Frontal cortex (tissue), 4 donors: ENCODE data around the gene ADARB2. TPM values are rescaled to one million over a fixed set of nuclear protein-coding genes. Genes with fewer than 3 reads are reported as not detected.

Experiments used
- DNase-seq, 2 donors: peaks; one replicate each; pipeline ENCODE4 v3.0.0; 2012; ENCODE audit warnings: low spot score in 2 of 2
- FAIRE-seq: peaks from 2 replicates; lab custom pipeline; 2012; peaks lifted over from hg19 to GRCh38; lab: Jason Lieb, UNC
- total RNA-seq: library from RNA; depleted of rRNA; stranded (reverse); fragments of >200 nt; gene quantifications from one replicate; pipeline ENCODE4 v1.2.3, GENCODE V29; 2014
- donor health status: control.
- donor health status: control.
- donor health status: control.

ADARB2 gene
- total RNA-seq, 1 donor from 2014 or later, result 3.3 TPM

- DNase-seq (no peak), FAIRE-seq (no peak)
These were observed 48.8 kb downstream of the ADARB2 start for GRCh38 chr10:1688531-1688930.

DNA sequence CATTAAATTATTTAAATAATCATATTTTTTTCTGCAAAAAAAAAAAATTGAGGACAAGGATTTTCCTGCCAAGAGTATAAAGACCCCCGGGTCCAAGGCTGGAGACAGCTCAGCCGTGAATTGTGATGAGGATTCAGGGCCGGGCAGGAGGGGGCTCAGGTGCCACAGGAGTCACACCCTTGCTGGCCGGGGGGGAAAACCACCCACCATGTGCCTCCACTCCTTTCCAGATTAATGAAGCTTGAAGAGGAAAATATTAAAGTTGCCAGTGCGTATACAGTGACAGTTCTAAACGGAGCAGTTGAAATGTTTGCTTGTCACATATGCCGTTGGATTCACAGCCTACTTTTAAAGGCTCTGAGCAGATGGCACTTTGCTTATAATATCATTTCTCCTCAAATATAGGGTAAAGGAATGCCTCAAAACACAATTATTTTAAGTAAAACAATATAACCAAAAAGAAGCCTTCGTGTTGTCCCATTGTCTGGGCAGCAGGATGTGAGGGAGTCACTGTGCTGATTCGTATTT is 49.6 kb downstream of the ADARB2 start:
- no peak for DNase-seq
- FAIRE-seq, result no peak

DNA sequence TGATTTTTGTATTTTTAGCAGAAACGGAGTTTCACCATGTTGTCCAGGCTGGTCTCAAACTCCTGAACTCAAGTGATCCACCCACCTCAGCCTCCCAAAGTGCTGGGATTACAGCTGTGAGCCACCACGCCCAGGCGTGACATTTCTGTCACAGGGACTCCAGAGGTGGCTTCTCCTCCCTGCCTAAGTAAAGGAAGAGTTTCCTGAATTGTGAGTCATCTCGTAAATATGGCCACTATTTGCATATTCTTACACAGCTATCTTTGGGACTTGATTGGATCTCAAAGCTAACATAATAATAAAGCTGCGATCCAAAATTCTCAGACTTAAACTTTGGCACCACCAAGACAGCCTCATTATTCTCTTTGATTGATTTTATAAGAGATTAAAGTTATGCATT is 50.1 kb downstream of the ADARB2 start:
- FAIRE-seq (no peak), DNase-seq (no peak)

- no peak for FAIRE-seq
- no peak for DNase-seq
These were observed 50.9 kb downstream of the ADARB2 start for GRCh38 chr10:1686491-1686749.

GRCh38 chr10:1685699-1686490 is 51.4 kb downstream of the ADARB2 start:
- DNase-seq (no peak), FAIRE-seq (no peak)

GRCh38 chr10:1684991-1685390 is 52.3 kb downstream of the ADARB2 start:
- FAIRE-seq, result no peak
- no peak for DNase-seq

DNA sequence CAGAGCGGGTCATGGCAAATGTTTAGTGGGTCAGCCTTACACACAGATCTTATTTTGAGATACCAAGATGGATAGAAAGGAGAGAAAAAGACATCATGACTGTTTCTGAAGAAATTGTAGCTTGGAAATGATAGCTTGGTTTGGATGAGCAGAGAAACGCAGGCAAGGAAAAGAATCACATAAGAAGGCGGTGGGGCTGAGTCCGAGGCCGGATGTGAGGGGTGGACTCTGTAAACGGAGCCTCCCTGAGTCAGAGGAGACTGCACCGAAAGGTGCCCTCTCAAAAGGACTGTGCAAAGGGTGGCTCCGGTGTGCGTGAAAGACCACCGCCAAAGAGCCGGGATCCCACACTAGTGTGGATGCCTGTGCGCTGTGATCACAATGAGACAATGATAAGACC is 53.7 kb downstream of the ADARB2 start:
- no peak for FAIRE-seq
- DNase-seq, result no peak

- FAIRE-seq (no peak), DNase-seq (no peak)
These were observed 57.3 kb downstream of the ADARB2 start for GRCh38 chr10:1679821-1680650.

GRCh38 chr10:1678084-1678483 is 59.2 kb downstream of the ADARB2 start:
- no peak for FAIRE-seq
- no peak for DNase-seq

DNA sequence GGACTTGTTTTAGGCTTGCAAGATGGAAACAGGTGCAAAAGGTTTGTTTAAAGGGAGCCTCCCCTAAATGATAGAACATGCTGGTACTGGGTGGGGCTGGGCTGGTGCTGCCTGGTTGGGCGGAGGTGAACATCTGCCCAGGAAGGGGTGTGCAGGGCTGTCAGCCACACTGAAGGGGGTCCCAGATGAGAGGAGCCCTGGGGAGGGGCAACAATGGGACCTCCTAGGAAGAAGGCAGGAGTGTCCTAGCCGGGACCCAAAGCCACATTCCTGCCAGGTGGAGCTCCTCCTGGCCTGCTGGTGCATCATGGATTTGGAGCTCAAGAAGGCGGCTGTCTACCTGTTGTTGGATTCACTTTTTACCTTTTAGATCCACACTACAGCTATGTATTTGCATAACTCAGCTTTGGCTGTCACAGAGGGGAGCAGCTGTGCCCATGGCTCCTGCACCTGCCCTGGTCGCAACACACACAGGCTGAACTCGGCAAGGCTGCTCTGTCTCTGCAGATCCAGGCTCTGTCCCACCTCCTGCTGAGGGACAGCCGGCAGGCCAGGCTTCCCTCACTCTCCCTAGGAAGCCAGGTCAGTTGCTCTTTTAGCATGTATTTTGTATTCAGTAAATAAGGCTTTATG is 59.9 kb downstream of the ADARB2 start:
- DNase-seq (no peak), FAIRE-seq (no peak)

DNA sequence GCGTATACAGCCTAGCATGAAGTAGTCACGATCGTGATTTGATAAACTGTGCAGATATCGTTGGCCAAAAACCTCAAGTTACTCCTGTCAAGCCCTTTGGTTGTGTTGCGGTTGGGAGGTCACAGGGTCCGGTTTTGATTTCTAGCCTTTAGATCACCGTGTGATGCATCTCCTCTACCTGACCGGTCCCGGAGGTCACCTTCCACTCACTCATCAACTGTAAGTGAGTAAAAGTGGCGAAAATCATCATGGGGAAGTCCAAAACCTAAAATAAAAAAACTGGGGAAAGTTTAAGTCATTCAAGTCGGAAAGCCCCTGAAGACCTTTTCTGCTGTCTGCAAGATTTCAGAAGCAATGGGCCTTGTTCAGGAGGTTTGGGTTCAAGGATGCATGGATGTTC is 62.8 kb downstream of the ADARB2 start:
- FAIRE-seq, result no peak
- DNase-seq, result no peak

DNA sequence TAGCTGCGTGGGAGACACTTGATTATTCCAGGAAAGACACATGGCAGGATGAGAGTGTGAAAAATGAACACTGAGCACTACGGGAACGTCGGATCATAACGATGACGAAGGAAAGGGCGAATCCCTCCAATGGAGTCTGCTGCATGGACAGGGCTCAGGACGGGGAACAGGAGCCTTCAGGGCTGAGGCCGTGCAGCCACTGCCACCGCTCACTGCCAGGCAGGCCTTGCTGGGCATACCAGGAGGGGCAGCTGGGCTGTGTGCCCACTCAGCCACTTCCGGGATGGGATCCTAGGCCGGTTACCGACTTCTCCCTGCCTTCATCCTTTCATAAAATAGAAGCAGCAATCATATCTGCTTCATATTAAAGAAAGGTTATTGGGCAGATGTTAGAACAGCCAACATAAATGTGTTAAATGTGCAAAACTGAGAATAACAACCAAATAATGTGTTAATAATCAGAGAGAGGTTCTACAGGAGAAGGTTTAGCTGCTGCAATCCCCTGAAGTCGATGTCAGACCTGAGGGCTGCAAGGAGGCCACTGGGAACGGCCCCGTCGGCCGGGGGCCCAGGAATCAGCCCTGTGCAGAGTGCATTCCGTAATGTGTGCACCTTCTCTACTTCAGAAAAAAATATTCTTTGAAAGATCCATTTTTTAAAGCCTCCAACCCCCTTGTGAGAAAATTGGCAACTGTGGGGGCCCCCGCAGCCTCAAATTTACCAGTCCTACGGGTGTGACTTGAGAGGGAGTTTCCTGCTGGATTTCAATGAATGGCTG is 63.6 kb downstream of the ADARB2 start:
- FAIRE-seq, result no peak
- DNase-seq, result no peak

DNA sequence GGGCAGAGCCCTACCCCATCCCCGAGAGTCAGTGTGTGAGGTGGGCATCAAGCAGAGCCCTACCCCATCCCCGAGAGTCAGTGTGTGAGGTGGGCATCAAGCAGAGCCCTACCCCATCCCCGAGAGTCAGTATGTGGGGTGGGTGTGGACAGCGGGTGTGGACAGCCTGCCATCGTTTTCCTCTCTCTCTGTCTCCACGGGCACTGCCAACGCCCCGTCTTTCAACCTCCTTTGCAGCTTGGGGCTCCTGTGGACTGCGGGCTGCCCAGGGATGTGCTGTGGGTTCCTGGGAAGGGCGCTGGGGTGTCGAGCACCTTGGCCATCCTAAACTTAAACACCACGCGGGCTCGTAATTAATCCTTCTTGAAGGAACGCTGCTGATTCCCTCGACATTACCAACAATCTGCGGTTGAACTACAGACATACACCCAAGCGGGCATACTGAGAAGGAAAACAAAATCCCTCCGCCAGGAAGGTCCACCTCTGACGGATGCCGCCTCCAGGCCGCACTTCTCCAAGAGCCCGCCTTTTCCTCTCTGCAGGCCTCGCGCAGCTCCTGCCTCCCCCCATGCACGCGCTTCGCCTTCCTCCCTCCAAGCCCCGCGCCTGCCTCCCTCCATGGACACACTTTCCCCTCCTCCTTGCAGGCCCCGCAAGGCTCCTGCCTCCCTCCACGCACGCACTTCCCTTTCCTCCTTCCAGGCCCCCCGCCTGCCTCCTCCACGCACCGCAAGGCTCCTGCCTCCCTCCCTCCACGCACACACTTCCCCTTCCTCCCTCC is 65.1 kb downstream of the ADARB2 start:
- FAIRE-seq (no peak), DNase-seq (no peak)

GRCh38 chr10:1671366-1672000 is 65.8 kb downstream of the ADARB2 start:
- no peak for FAIRE-seq

GRCh38 chr10:1670541-1671365 is 66.6 kb downstream of the ADARB2 start:
- no peak for FAIRE-seq
- no peak for DNase-seq

More at GRCh38 chr10:1671366-1672000, 65.8 kb downstream of the ADARB2 start:
- DNase-seq, result no peak

- DNase-seq, result no peak
- no peak for FAIRE-seq
These were observed 67.9 kb downstream of the ADARB2 start for GRCh38 chr10:1669433-1669832.

DNA sequence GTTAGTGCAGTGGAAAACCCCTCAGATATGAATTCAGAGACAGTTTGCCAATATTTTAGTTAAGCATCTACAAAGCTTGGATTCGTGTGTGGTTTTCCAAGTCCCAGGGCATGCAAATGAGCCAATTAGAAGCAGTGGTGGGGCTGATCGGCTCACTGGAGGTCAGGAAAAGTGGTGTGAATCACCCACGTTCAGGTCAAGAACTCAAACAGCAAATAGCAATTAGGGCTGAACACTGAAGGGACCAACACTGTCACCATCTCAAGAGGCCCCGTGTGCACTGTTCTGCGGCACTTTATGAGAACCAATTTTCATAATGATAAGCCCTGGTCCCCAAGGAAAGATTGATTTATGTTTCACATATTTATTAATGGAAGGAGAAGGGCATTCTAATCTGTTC is 68.9 kb downstream of the ADARB2 start:
- FAIRE-seq (no peak), DNase-seq (no peak)

DNA sequence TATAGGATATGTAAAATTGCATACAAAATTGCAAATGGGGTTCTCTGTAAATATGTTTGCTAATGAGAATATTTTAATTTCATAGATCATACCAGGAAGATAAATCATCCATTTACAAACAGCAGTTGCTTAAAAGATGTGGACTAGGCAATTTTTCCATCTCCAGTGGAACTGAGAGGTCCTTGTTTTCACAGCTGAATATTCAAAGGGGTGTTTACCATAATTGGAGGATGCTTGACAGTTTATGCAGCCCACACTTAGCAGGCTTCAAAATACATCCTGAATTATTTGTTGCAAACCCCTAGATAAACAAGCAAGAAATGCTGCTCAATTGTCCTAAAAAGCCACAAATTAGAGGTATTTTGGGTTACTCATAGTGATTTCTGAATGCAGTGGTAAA is 69.9 kb downstream of the ADARB2 start:
- FAIRE-seq (no peak), DNase-seq (no peak)
